SK-N-SH (cell line): ENCODE measurements around the gene C12orf43.

Experiments used
- EZH2phosphoT487 ChIP-seq: fragments of 200-600 bp; sonication (generic); IDR thresholded peaks from 2 replicates; pipeline ENCODE4 v1.6.1; 2017; ENCODE audit warnings: low read depth, mixed run types, mild to moderate bottlenecking, antibody characterized with exemption, moderate library complexity, borderline replicate concordance
- FOSL2 ChIP-seq: IDR thresholded peaks from 2 replicates; pipeline ENCODE4 v1.4.0; 2012; ENCODE audit warnings: low read depth, mild to moderate bottlenecking, moderate library complexity, borderline replicate concordance
- TF ChIP-seq, protein P1 (sequence below): IDR thresholded peaks from 2 replicates; pipeline ENCODE4 v1.6.1; 2012; ENCODE audit warnings: mild to moderate bottlenecking, low read depth, low read length, moderate library complexity
- TF ChIP-seq, protein P2 (sequence below): fragments of 200-600 bp; sonication (generic); IDR thresholded peaks from 2 replicates; pipeline ENCODE4 v1.6.1; 2017; ENCODE audit warnings: antibody characterized with exemption, mild to moderate bottlenecking, moderate library complexity
- TF ChIP-seq, protein P3 (sequence below): IDR thresholded peaks from 2 replicates; pipeline ENCODE4 v1.4.0; 2012; ENCODE audit warnings: low read depth, borderline replicate concordance

DNA sequence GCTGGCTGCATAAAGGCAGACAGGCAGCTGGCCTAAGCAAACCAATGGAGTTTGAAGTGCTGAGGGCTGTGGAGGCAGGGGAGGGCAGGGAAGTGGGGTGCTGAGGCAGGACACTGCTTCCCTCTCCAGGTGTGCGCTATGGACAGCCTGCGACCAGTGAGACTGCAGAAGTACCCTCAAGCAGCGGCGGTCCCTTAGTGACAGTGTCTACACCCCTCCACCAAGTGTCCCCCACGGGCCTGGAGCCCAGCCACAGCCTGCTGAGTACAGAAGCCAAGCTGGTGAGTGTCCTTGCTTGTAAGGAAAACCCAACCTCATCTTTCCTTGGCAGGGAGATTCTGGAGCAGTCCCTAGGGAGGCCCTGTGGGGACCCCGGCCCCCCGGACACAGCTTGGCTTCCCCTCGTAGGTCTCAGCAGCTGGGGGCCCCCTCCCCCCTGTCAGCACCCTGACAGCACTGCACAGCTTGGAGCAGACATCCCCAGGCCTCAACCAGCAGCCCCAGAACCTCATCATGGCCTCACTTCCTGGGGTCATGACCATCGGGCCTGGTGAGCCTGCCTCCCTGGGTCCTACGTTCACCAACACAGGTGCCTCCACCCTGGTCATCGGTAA is 20.0 kb downstream of the C12orf43 start:
- TF ChIP-seq, protein P1, sequence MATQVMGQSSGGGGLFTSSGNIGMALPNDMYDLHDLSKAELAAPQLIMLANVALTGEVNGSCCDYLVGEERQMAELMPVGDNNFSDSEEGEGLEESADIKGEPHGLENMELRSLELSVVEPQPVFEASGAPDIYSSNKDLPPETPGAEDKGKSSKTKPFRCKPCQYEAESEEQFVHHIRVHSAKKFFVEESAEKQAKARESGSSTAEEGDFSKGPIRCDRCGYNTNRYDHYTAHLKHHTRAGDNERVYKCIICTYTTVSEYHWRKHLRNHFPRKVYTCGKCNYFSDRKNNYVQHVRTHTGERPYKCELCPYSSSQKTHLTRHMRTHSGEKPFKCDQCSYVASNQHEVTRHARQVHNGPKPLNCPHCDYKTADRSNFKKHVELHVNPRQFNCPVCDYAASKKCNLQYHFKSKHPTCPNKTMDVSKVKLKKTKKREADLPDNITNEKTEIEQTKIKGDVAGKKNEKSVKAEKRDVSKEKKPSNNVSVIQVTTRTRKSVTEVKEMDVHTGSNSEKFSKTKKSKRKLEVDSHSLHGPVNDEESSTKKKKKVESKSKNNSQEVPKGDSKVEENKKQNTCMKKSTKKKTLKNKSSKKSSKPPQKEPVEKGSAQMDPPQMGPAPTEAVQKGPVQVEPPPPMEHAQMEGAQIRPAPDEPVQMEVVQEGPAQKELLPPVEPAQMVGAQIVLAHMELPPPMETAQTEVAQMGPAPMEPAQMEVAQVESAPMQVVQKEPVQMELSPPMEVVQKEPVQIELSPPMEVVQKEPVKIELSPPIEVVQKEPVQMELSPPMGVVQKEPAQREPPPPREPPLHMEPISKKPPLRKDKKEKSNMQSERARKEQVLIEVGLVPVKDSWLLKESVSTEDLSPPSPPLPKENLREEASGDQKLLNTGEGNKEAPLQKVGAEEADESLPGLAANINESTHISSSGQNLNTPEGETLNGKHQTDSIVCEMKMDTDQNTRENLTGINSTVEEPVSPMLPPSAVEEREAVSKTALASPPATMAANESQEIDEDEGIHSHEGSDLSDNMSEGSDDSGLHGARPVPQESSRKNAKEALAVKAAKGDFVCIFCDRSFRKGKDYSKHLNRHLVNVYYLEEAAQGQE: no peak
- TF ChIP-seq, protein P2, sequence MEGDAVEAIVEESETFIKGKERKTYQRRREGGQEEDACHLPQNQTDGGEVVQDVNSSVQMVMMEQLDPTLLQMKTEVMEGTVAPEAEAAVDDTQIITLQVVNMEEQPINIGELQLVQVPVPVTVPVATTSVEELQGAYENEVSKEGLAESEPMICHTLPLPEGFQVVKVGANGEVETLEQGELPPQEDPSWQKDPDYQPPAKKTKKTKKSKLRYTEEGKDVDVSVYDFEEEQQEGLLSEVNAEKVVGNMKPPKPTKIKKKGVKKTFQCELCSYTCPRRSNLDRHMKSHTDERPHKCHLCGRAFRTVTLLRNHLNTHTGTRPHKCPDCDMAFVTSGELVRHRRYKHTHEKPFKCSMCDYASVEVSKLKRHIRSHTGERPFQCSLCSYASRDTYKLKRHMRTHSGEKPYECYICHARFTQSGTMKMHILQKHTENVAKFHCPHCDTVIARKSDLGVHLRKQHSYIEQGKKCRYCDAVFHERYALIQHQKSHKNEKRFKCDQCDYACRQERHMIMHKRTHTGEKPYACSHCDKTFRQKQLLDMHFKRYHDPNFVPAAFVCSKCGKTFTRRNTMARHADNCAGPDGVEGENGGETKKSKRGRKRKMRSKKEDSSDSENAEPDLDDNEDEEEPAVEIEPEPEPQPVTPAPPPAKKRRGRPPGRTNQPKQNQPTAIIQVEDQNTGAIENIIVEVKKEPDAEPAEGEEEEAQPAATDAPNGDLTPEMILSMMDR: no peak
- TF ChIP-seq EZH2phosphoT487 (no peak), FOSL2 (no peak)
- TF ChIP-seq, protein P3, sequence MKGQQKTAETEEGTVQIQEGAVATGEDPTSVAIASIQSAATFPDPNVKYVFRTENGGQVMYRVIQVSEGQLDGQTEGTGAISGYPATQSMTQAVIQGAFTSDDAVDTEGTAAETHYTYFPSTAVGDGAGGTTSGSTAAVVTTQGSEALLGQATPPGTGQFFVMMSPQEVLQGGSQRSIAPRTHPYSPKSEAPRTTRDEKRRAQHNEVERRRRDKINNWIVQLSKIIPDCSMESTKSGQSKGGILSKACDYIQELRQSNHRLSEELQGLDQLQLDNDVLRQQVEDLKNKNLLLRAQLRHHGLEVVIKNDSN: no peak
